Measurements from ENCODE around the gene ZNF385D. TPM values are rescaled to one million over a fixed set of nuclear protein-coding genes. Genes with fewer than 3 reads are reported as not detected.

ZNF385D gene
- total RNA-seq, 1 donor from 2014 or later, result not detected

DNA sequence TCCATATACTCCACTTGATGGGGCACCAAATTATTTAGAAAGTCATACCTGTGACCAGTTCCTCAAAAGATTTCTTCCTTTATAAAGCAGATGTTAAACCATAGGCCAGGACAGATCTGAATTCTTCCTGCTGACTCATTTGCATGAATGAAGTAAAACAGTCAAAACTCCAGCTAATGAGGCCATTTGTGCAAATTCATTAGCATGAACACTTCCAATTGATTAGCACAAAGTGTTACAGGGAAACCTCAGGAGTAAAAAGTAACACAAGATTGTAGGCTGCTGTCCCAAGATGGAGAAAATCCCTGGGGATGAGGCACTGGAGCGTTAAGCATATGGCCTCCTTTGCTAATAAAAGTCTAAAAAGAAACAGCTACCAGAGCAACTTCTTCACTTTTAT is 149.8 kb downstream of the ZNF385D start:
- H3K27ac Mint-ChIP-seq, result no peak overlapping the region
- intact Hi-C loops (cut with micrococcal nuclease), result no loop called here
- no peaks in the 10 kb centered on the region for H3K27me3 Mint-ChIP-seq (ENCODE audit: insufficient read depth)
- no peaks in the 10 kb centered on the region for H3K4me1 Mint-ChIP-seq (ENCODE audit: low read depth)
- H3K4me3 Mint-ChIP-seq, result no peak overlapping the region
- no peaks in the 10 kb centered on the region for H3K36me3 Mint-ChIP-seq (ENCODE audit: low read depth)
- DNase-seq (ENCODE audit: low spot score), result no peak
- peaks cover 3% of the 10 kb centered on the region for H3K9me3 Mint-ChIP-seq

GRCh38 chr3:21599890-21600289 is 151.1 kb downstream of the ZNF385D start:
- intact Hi-C loops (cut with micrococcal nuclease), result no loop called here
- Mint-ChIP-seq H3K4me3 (no peak overlapping the region), H3K27ac (no peak overlapping the region), H3K9me3 (peaks cover 3% of the 10 kb centered on the region), H3K36me3 (ENCODE audit: low read depth) (no peaks in the 10 kb centered on the region), H3K4me1 (ENCODE audit: low read depth) (no peaks in the 10 kb centered on the region), H3K27me3 (ENCODE audit: insufficient read depth) (no peaks in the 10 kb centered on the region)
- no peak for DNase-seq (ENCODE audit: low spot score)

DNA sequence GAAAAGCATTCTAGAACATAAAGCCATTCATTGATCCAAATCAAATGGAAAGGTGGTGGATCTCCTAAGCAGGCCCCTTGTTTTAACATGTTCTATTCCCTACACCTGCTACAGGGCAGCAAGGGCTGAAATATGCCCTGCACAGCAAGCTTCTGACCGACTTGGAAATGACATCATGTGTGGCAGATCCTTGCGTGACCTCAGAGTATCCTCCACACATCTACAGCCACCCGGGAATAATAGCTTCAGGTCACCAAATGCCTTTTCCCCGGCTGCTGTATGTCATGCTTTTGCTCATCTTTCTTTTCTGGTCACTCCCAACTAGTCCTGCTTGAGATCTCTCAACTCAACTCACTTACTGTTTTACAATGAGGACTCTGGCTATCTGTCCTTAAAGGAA is 158.2 kb downstream of the ZNF385D start:
- no peak for DNase-seq (ENCODE audit: low spot score)
- H3K9me3 Mint-ChIP-seq, result no peaks in the 10 kb centered on the region
- no peaks in the 10 kb centered on the region for H3K4me1 Mint-ChIP-seq (ENCODE audit: low read depth)
- H3K27ac Mint-ChIP-seq, result no peak overlapping the region
- no peaks in the 10 kb centered on the region for H3K27me3 Mint-ChIP-seq (ENCODE audit: insufficient read depth)
- intact Hi-C loops (cut with micrococcal nuclease), result no loop called here
- H3K4me3 Mint-ChIP-seq, result no peak overlapping the region
- H3K36me3 Mint-ChIP-seq (ENCODE audit: low read depth), result no peaks in the 10 kb centered on the region

DNA sequence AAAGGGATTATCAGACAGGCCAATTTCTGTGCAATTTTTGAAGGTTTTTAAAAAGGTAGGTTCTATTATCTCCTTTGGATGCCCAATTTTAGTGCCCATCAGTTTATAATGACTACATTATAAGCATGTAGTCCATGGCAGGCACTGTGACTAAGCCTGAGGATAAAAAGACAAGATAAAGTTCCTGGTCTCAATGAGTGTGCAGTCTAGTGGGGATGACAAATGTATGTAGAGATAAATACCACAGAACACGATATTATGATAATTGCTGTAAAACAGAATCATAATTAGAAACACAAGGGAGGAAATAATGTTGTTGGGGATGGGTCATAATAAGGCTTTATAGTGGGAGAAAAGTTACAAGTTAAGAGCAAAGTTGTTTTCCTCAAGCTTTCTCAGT is 163.1 kb downstream of the ZNF385D start:
- H3K27me3 Mint-ChIP-seq (ENCODE audit: insufficient read depth), result no peaks in the 10 kb centered on the region
- no peak for DNase-seq (ENCODE audit: low spot score)
- intact Hi-C loops (cut with micrococcal nuclease), result no loop called here
- no peaks in the 10 kb centered on the region for H3K4me1 Mint-ChIP-seq (ENCODE audit: low read depth)
- H3K4me3 Mint-ChIP-seq, result no peak overlapping the region
- H3K9me3 Mint-ChIP-seq, result peaks cover 6% of the 10 kb centered on the region
- no peak overlapping the region for H3K27ac Mint-ChIP-seq
- H3K36me3 Mint-ChIP-seq (ENCODE audit: low read depth), result no peaks in the 10 kb centered on the region

- H3K27ac Mint-ChIP-seq, result no peak overlapping the region
- intact Hi-C loops (cut with micrococcal nuclease), result no loop called here
- no peaks in the 10 kb centered on the region for H3K4me1 Mint-ChIP-seq (ENCODE audit: low read depth)
- DNase-seq (ENCODE audit: low spot score), result no peak
- no peak overlapping the region for H3K4me3 Mint-ChIP-seq
- H3K27me3 Mint-ChIP-seq (ENCODE audit: insufficient read depth), result no peaks in the 10 kb centered on the region
- H3K9me3 Mint-ChIP-seq, result peaks cover 6% of the 10 kb centered on the region
- no peaks in the 10 kb centered on the region for H3K36me3 Mint-ChIP-seq (ENCODE audit: low read depth)
Observed at GRCh38 chr3:21585216-21585740, 165.7 kb downstream of the ZNF385D start.

- intact Hi-C loops (cut with micrococcal nuclease), result no loop called here
- H3K27me3 Mint-ChIP-seq (ENCODE audit: insufficient read depth), result no peaks in the 10 kb centered on the region
- no peak overlapping the region for H3K4me3 Mint-ChIP-seq
- peaks cover 4% of the 10 kb centered on the region for H3K9me3 Mint-ChIP-seq
- no peaks in the 10 kb centered on the region for H3K4me1 Mint-ChIP-seq (ENCODE audit: low read depth)
- no peak for DNase-seq (ENCODE audit: low spot score)
- no peaks in the 10 kb centered on the region for H3K36me3 Mint-ChIP-seq (ENCODE audit: low read depth)
- H3K27ac Mint-ChIP-seq, result no peak overlapping the region
Observed at GRCh38 chr3:21573291-21573690, 177.7 kb downstream of the ZNF385D start.

- no peak for DNase-seq (ENCODE audit: low spot score)
- Mint-ChIP-seq H3K4me3 (no peak overlapping the region), H3K4me1 (ENCODE audit: low read depth) (no peaks in the 10 kb centered on the region), H3K36me3 (ENCODE audit: low read depth) (no peaks in the 10 kb centered on the region), H3K27me3 (ENCODE audit: insufficient read depth) (no peaks in the 10 kb centered on the region), H3K9me3 (peaks cover 13% of the 10 kb centered on the region), H3K27ac (no peak overlapping the region)
- intact Hi-C loops (cut with micrococcal nuclease), result no loop called here
Observed at GRCh38 chr3:21564531-21564930, 186.5 kb downstream of the ZNF385D start.

GRCh38 chr3:21562243-21562642 is 188.8 kb downstream of the ZNF385D start:
- H3K27me3 Mint-ChIP-seq (ENCODE audit: insufficient read depth), result no peaks in the 10 kb centered on the region
- intact Hi-C loops (cut with micrococcal nuclease), result no loop called here
- DNase-seq (ENCODE audit: low spot score), result no peak
- no peaks in the 10 kb centered on the region for H3K4me1 Mint-ChIP-seq (ENCODE audit: low read depth)
- H3K36me3 Mint-ChIP-seq (ENCODE audit: low read depth), result no peaks in the 10 kb centered on the region
- peaks cover 24% of the 10 kb centered on the region for H3K9me3 Mint-ChIP-seq
- no peak overlapping the region for H3K4me3 Mint-ChIP-seq
- no peak overlapping the region for H3K27ac Mint-ChIP-seq

GRCh38 chr3:21561472-21561871 is 189.5 kb downstream of the ZNF385D start:
- Mint-ChIP-seq H3K27ac (no peak overlapping the region), H3K4me1 (ENCODE audit: low read depth) (no peaks in the 10 kb centered on the region), H3K27me3 (ENCODE audit: insufficient read depth) (no peaks in the 10 kb centered on the region), H3K9me3 (peaks cover 24% of the 10 kb centered on the region), H3K36me3 (ENCODE audit: low read depth) (no peaks in the 10 kb centered on the region), H3K4me3 (no peak overlapping the region)
- intact Hi-C loops (cut with micrococcal nuclease), result no loop called here
- no peak for DNase-seq (ENCODE audit: low spot score)

DNA sequence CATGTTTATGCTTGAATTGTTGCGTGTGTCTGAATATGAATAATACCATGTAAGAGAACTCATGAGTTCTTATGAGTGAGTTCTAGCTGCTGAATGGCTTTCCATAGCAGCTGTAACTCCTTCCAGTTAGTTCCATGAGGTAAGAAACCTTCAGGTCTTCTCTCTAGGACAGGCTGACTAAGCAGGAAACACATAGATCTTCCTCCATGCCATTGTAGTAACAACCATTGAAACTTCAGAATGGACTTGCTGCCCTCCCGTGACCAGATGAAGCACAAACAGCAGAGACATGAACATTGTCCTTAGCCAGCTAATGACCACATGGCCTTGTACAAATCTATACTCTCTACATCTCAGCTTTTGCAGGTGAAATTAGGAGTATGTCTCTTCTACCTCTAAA is 200.0 kb downstream of the ZNF385D start:
- intact Hi-C loops (cut with micrococcal nuclease), result no loop called here
- Mint-ChIP-seq H3K27me3 (ENCODE audit: insufficient read depth) (no peaks in the 10 kb centered on the region), H3K27ac (no peak overlapping the region), H3K9me3 (peaks cover 7% of the 10 kb centered on the region), H3K36me3 (ENCODE audit: low read depth) (no peaks in the 10 kb centered on the region), H3K4me3 (no peak overlapping the region), H3K4me1 (ENCODE audit: low read depth) (no peaks in the 10 kb centered on the region)
- DNase-seq (ENCODE audit: low spot score), result no peak

DNA sequence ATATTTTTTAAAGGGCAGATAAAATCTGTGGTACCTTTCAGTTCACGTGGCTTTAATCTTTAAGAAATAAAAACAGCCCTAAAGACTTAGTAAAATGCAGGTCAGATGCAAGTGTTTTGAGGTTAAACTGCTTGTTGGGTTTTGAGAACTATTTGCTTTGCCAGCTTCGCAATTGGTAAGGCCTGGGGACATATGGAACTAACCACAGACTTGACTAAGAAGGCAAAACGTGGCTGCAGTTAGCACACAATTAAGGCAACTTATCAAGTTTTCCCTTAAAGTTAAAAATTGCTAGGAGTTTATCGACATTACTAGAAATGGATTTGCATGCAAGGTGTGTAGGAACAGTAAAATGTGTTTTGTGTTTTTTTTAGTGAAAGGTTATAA is 206.9 kb downstream of the ZNF385D start:
- DNase-seq (ENCODE audit: low spot score), result no peak
- Mint-ChIP-seq H3K4me3 (no peak overlapping the region), H3K27me3 (ENCODE audit: insufficient read depth) (no peaks in the 10 kb centered on the region), H3K36me3 (ENCODE audit: low read depth) (no peaks in the 10 kb centered on the region), H3K27ac (no peak overlapping the region), H3K4me1 (ENCODE audit: low read depth) (no peaks in the 10 kb centered on the region), H3K9me3 (peaks cover 11% of the 10 kb centered on the region)
- intact Hi-C loops (cut with micrococcal nuclease), result no loop called here

GRCh38 chr3:21543380-21544075 is 207.5 kb downstream of the ZNF385D start:
- DNase-seq (ENCODE audit: low spot score), result no peak
- no peak overlapping the region for H3K4me3 Mint-ChIP-seq
- H3K36me3 Mint-ChIP-seq (ENCODE audit: low read depth), result no peaks in the 10 kb centered on the region
- H3K9me3 Mint-ChIP-seq, result peaks cover 10% of the 10 kb centered on the region
- no peak overlapping the region for H3K27ac Mint-ChIP-seq
- no peaks in the 10 kb centered on the region for H3K4me1 Mint-ChIP-seq (ENCODE audit: low read depth)
- intact Hi-C loops (cut with micrococcal nuclease), result no loop called here
- no peaks in the 10 kb centered on the region for H3K27me3 Mint-ChIP-seq (ENCODE audit: insufficient read depth)

DNA sequence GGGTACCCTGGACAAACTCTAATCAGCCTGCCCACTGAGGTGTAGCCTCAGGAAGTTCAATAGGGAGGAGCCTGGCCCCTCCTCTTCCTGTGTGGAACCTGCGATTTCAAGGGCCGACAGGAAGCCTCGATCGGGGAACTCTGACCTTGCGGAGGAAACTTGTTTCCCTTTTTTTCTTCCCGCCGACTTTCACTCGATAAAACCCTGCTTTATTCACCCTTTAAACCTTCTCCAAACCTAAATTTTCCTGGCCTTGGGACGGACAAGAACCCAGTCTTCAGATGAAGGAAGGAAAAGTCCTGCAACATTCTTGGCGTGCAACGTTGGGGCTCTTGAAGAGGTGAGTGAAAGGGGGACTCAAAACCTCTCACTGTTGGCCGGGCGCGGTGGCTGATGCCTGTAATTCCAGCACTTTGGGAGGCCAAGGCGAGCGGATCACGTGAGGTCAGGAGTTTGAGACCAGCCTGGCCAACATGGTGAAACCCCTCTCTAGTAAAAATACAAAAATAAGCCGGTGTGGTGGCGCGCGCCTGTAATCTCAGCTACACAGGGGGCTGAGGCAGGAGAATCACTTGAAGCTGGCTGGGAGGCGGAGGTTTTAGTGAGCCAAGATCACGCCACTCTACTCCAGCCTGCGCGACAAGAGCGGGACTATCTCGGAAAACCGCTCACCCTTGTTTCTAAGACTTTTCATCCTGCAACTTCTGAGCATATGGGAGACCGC is 208.2 kb downstream of the ZNF385D start:
- intact Hi-C loops (cut with micrococcal nuclease), result no loop called here
- Mint-ChIP-seq H3K27me3 (ENCODE audit: insufficient read depth) (no peaks in the 10 kb centered on the region), H3K4me3 (no peak overlapping the region), H3K9me3 (peaks cover 4% of the 10 kb centered on the region), H3K4me1 (ENCODE audit: low read depth) (no peaks in the 10 kb centered on the region), H3K36me3 (ENCODE audit: low read depth) (no peaks in the 10 kb centered on the region), H3K27ac (no peak overlapping the region)
- DNase-seq (ENCODE audit: low spot score), result no peak
